Liver (tissue), 9 donors: ENCODE measurements around the gene INPP5F. TPM values are rescaled to one million over a fixed set of nuclear protein-coding genes. Genes with fewer than 3 reads are reported as not detected.

ENCODE experiments used
- DNase-seq: peaks from one replicate; pipeline ENCODE4 v3.0.0-alpha.2; 2017; ENCODE audit warnings: low spot score
- H3K27ac ChIP-seq, 2 donors: one replicate each; pipeline ENCODE4 v1.7.0; 2013; ENCODE audit warnings: inconsistent platforms in 2 of 2, low read length in 2 of 2, control low read depth in 1 of 2, low read depth in 1 of 2, mild to moderate bottlenecking in 1 of 2
- H3K27me3 ChIP-seq, 4 donors: one replicate each; pipeline versions ENCODE4 v1.6.1 to v1.7.0; 2013; ENCODE audit warnings: low read length in 3 of 4, inconsistent platforms in 1 of 4, mild to moderate bottlenecking in 1 of 4, moderate library complexity in 1 of 4; ENCODE audit not compliant: control insufficient read depth in 4 of 4, insufficient read depth in 4 of 4
- H3K36me3 ChIP-seq, 4 donors: one replicate each; pipeline versions ENCODE4 v1.6.1 to v1.7.0; 2013; ENCODE audit warnings: low read length in 3 of 4, mild to moderate bottlenecking in 3 of 4, low read depth in 1 of 4, moderate library complexity in 1 of 4; ENCODE audit not compliant: control insufficient read depth in 4 of 4, insufficient read depth in 3 of 4
- H3K4me1 ChIP-seq, 4 donors: one replicate each; pipeline versions ENCODE4 v1.6.1 to v1.7.0; 2013; ENCODE audit warnings: low read length in 3 of 4, mild to moderate bottlenecking in 3 of 4, moderate library complexity in 1 of 4; ENCODE audit not compliant: control insufficient read depth in 4 of 4, insufficient read depth in 4 of 4
- H3K4me3 ChIP-seq, 3 donors: one replicate each; pipeline versions ENCODE4 v1.6.1 to v1.7.0; 2013; ENCODE audit warnings: low read length in 3 of 3, control low read depth in 1 of 3, low read depth in 1 of 3, mild to moderate bottlenecking in 1 of 3
- H3K9ac ChIP-seq, 2 donors: one replicate each; pipeline ENCODE4 v1.7.0; 2013; ENCODE audit warnings: low read length in 2 of 2, mild to moderate bottlenecking in 2 of 2, moderate library complexity in 2 of 2, control low read depth in 1 of 2, low read depth in 1 of 2
- H3K9me3 ChIP-seq, 4 donors: one replicate each; pipeline versions ENCODE4 v1.6.1 to v1.7.0; 2013; ENCODE audit warnings: low read length in 3 of 4; ENCODE audit not compliant: control insufficient read depth in 4 of 4
- EGR1 ChIP-seq, 2 donors: IDR thresholded peaks; 2 replicates each; pipeline ENCODE4 v1.6.1; 2016 to 2018; ENCODE audit warnings: antibody characterized with exemption in 2 of 2, low read depth in 2 of 2
- FOXA1 ChIP-seq: IDR thresholded peaks from 2 replicates; pipeline ENCODE4 v1.6.1; 2016; ENCODE audit warnings: antibody characterized with exemption
- FOXA2 ChIP-seq: IDR thresholded peaks from 2 replicates; pipeline ENCODE4 v1.6.1; 2016; ENCODE audit warnings: antibody characterized with exemption
- GABPA ChIP-seq, 2 donors: IDR thresholded peaks in 1 of 2; conservative IDR thresholded peaks in 1 of 2; 2 replicates each; pipeline ENCODE4 v1.6.1; 2016; ENCODE audit warnings: antibody characterized with exemption in 2 of 2, mild to moderate bottlenecking in 1 of 2, moderate library complexity in 1 of 2
- HNF4A ChIP-seq, 2 donors: conservative IDR thresholded peaks; 2 replicates each; pipeline ENCODE4 v1.6.1; 2016; ENCODE audit warnings: antibody characterized with exemption in 2 of 2, mild to moderate bottlenecking in 2 of 2
- HNF4G ChIP-seq: IDR thresholded peaks from 2 replicates; pipeline ENCODE4 v1.6.1; 2016; ENCODE audit warnings: antibody characterized with exemption
- JUND ChIP-seq, 2 donors: IDR thresholded peaks; 2 replicates each; pipeline ENCODE4 v1.6.1; 2016; ENCODE audit warnings: antibody characterized with exemption in 2 of 2
- NR2F2 ChIP-seq: IDR thresholded peaks from 2 replicates; pipeline ENCODE4 v1.6.1; 2016; ENCODE audit warnings: antibody characterized with exemption
- RAD21 ChIP-seq, 2 donors: IDR thresholded peaks; 2 replicates each; pipeline ENCODE4 v1.6.1; 2016; ENCODE audit warnings: antibody characterized with exemption in 2 of 2, mild to moderate bottlenecking in 2 of 2
- RXRA ChIP-seq, 2 donors: IDR thresholded peaks; 2 replicates each; pipeline ENCODE4 v1.6.1; 2017 to 2018; ENCODE audit warnings: antibody characterized with exemption in 2 of 2, mild to moderate bottlenecking in 1 of 2
- SP1 ChIP-seq: IDR thresholded peaks from 2 replicates; pipeline ENCODE4 v1.6.1; 2018; ENCODE audit warnings: antibody characterized with exemption, mild to moderate bottlenecking
- TAF1 ChIP-seq: conservative IDR thresholded peaks from 2 replicates; pipeline ENCODE4 v1.6.1; 2016; ENCODE audit warnings: antibody characterized with exemption, mild to moderate bottlenecking
- YY1 ChIP-seq: IDR thresholded peaks from 2 replicates; pipeline ENCODE4 v1.6.1; 2016; ENCODE audit warnings: antibody characterized with exemption, mild to moderate bottlenecking
- WGBS: extraction: QIAGEN DNeasy Blood & Tissue Kit; methylation state at CpG from one replicate; pipeline ENCODE4 v1.1.7; 2013; 5-methylcytosine and 5-hydroxymethylcytosine counted together
- polyA plus RNA-seq, 2 donors: library from polyadenylated mRNA; stranded (reverse) in 1 of 2; unstranded in 1 of 2; fragments of 200-250 nt in 1 of 2; fragments of >200 nt in 1 of 2; fragmentation: Nextera tagmentation in 1 of 2; extraction: Ambion mirVana in 1 of 2; gene quantifications; one replicate each; pipeline versions ENCODE4 v1.2.1 to v1.2.3, GENCODE V29; 2013 to 2015
- total RNA-seq, 2 donors: library from RNA; depleted of rRNA; stranded (reverse); fragments of >200 nt; gene quantifications; one replicate each; pipeline ENCODE4 v1.2.3, GENCODE V29; 2014
- TF ChIP-seq, protein P1 (sequence below): IDR thresholded peaks from 2 replicates; pipeline ENCODE4 v1.6.1; 2016; ENCODE audit warnings: antibody characterized with exemption
- TF ChIP-seq, protein P2 (sequence below): IDR thresholded peaks from 2 replicates; pipeline ENCODE4 v1.6.1; 2016; ENCODE audit warnings: antibody characterized with exemption, mild to moderate bottlenecking
- TF ChIP-seq, protein P3 (sequence below): IDR thresholded peaks from 2 replicates; pipeline ENCODE4 v1.6.1; 2016; ENCODE audit warnings: antibody characterized with exemption
- TF ChIP-seq, protein P4 (sequence below): IDR thresholded peaks from 2 replicates; pipeline ENCODE4 v1.6.1; 2016; ENCODE audit warnings: antibody characterized with exemption
- TF ChIP-seq, protein P5 (sequence below): fragments of 150-350 bp; IDR thresholded peaks from 2 replicates; pipeline ENCODE4 v1.5.1; 2017; ENCODE audit warnings: improper control_type of control experiment, low read depth, low read length; ENCODE audit not compliant: missing input control
- donor health status: healthy.
- donor health status: healthy.
- donor health status: healthy.
- donor health status: healthy.
- donor health status: healthy.

The INPP5F gene
- total and polyA plus RNA-seq, 4 donors: 1.1 to 8.1 (median 2.1) TPM

DNA sequence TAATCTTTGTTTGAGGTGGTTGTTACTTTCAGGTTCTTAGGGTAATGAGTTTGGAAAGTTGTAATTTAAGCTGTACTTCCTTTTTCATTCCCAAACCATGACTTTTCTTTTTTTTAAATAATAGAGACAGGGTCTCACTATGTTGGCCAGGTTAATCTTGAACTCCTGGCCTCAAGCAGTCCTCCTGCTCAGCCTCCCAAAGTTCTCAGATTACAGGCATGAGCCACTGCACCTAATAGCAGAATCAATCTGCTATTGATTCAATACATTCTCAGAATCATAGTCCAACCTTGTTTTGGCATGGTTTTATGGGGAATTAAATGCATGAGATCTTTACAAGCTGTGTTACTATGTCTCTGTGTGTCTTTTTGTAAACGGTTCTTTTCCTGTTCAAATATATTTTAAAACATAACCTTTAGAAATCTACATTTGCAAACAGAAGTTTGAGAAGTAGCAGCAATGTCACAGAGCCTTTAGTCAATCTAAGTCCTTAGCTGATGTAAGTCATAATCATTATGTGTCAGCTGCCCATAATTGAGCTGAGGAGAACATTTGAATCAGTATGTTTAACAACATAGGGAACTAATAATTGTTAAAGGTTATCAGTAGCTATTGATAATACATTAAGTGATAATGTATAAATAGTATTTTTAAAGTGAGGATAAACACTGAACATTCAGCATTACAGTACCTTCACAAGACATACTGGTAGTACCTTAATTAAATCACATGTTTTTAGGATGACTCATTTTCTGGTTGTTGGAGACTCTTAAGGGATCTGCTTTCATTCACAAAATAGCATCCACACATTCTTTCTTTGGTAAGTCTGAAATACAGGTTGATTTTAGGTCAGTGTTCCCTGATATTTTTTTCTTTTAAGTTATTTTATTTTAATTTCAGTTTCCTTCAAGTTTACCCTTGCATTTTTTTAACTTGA is 8.8 kb downstream of the INPP5F start:
- Histone ChIP-seq H3K27me3 (no peaks in the 10 kb centered on the region), H3K36me3 (no peaks in the 10 kb centered on the region), H3K4me1 (no peaks in the 10 kb centered on the region), H3K27ac (no peak overlapping the region), H3K9ac (no peak overlapping the region), H3K4me3 (no peak overlapping the region), H3K9me3 (no peaks in the 10 kb centered on the region)
- no peak for DNase-seq
- TF ChIP-seq GABPA (IDR thresholded peaks at IDR 0.05 in 1 of 2, conservative IDR thresholded peaks at IDR 0.05 in 1 of 2) (no peak), HNF4A (conservative IDR thresholded peaks at IDR 0.05) (no peak), JUND (IDR thresholded peaks at IDR 0.05) (no peak), RAD21 (IDR thresholded peaks at IDR 0.05) (no peak), FOXA1 (no peak), HNF4G (no peak), RXRA (IDR thresholded peaks at IDR 0.05) (no peak), TAF1 (no peak), SP1 (no peak), NR2F2 (no peak), FOXA2 (no peak), YY1 (no peak), EGR1 (IDR thresholded peaks at IDR 0.05; ENCODE audit: low read depth in 2 of 2) (no peak)
- TF ChIP-seq, protein P1, sequence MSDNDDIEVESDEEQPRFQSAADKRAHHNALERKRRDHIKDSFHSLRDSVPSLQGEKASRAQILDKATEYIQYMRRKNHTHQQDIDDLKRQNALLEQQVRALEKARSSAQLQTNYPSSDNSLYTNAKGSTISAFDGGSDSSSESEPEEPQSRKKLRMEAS: no peak
- TF ChIP-seq, protein P2, sequence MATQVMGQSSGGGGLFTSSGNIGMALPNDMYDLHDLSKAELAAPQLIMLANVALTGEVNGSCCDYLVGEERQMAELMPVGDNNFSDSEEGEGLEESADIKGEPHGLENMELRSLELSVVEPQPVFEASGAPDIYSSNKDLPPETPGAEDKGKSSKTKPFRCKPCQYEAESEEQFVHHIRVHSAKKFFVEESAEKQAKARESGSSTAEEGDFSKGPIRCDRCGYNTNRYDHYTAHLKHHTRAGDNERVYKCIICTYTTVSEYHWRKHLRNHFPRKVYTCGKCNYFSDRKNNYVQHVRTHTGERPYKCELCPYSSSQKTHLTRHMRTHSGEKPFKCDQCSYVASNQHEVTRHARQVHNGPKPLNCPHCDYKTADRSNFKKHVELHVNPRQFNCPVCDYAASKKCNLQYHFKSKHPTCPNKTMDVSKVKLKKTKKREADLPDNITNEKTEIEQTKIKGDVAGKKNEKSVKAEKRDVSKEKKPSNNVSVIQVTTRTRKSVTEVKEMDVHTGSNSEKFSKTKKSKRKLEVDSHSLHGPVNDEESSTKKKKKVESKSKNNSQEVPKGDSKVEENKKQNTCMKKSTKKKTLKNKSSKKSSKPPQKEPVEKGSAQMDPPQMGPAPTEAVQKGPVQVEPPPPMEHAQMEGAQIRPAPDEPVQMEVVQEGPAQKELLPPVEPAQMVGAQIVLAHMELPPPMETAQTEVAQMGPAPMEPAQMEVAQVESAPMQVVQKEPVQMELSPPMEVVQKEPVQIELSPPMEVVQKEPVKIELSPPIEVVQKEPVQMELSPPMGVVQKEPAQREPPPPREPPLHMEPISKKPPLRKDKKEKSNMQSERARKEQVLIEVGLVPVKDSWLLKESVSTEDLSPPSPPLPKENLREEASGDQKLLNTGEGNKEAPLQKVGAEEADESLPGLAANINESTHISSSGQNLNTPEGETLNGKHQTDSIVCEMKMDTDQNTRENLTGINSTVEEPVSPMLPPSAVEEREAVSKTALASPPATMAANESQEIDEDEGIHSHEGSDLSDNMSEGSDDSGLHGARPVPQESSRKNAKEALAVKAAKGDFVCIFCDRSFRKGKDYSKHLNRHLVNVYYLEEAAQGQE: no peak
- TF ChIP-seq, protein P3, sequence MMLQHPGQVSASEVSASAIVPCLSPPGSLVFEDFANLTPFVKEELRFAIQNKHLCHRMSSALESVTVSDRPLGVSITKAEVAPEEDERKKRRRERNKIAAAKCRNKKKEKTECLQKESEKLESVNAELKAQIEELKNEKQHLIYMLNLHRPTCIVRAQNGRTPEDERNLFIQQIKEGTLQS: no peak
- TF ChIP-seq, protein P4, sequence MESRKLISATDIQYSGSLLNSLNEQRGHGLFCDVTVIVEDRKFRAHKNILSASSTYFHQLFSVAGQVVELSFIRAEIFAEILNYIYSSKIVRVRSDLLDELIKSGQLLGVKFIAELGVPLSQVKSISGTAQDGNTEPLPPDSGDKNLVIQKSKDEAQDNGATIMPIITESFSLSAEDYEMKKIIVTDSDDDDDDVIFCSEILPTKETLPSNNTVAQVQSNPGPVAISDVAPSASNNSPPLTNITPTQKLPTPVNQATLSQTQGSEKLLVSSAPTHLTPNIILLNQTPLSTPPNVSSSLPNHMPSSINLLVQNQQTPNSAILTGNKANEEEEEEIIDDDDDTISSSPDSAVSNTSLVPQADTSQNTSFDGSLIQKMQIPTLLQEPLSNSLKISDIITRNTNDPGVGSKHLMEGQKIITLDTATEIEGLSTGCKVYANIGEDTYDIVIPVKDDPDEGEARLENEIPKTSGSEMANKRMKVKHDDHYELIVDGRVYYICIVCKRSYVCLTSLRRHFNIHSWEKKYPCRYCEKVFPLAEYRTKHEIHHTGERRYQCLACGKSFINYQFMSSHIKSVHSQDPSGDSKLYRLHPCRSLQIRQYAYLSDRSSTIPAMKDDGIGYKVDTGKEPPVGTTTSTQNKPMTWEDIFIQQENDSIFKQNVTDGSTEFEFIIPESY: no peak
- TF ChIP-seq, protein P5, sequence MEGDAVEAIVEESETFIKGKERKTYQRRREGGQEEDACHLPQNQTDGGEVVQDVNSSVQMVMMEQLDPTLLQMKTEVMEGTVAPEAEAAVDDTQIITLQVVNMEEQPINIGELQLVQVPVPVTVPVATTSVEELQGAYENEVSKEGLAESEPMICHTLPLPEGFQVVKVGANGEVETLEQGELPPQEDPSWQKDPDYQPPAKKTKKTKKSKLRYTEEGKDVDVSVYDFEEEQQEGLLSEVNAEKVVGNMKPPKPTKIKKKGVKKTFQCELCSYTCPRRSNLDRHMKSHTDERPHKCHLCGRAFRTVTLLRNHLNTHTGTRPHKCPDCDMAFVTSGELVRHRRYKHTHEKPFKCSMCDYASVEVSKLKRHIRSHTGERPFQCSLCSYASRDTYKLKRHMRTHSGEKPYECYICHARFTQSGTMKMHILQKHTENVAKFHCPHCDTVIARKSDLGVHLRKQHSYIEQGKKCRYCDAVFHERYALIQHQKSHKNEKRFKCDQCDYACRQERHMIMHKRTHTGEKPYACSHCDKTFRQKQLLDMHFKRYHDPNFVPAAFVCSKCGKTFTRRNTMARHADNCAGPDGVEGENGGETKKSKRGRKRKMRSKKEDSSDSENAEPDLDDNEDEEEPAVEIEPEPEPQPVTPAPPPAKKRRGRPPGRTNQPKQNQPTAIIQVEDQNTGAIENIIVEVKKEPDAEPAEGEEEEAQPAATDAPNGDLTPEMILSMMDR: no peak
- 33% methylated on average over 1 of the region's 1 CpG for WGBS
